HG03520 (cell line): ENCODE measurements around the gene TNFRSF14.
A peak's percentile ranks its signal among the peaks of the same experiment; 100 is the strongest.
"Not testable (repeated sequence)": the region's sequence is repeated elsewhere in the genome, so short reads cannot be mapped to it uniquely, and the experiment has no call there.

Experiments used
- ATAC-seq: cut with Tn5 transposase; IDR thresholded peaks from one replicate; pipeline ENCODE4 v1.9.1; 2021; ENCODE audit warnings: mild to moderate bottlenecking, moderate library complexity; ENCODE audit not compliant: unreplicated experiment

TNFRSF14 gene

GRCh38 chr1:2566101-2567045 is 10.2 kb downstream of the TNFRSF14 start:
- ATAC-seq, result no peak

GRCh38 chr1:2567083-2567679 is 11.0 kb downstream of the TNFRSF14 start:
- ATAC-seq, result no peak

GRCh38 chr1:2568187-2568816 is 12.1 kb downstream of the TNFRSF14 start:
- not testable (repeated sequence) for ATAC-seq

- no peak for ATAC-seq
Observed at GRCh38 chr1:2569060-2569459, 12.9 kb downstream of the TNFRSF14 start.

GRCh38 chr1:2569703-2570102 is 13.5 kb downstream of the TNFRSF14 start:
- not testable (repeated sequence) for ATAC-seq

- no peak for ATAC-seq
Observed at GRCh38 chr1:2570332-2570731, 14.2 kb downstream of the TNFRSF14 start.

- no peak for ATAC-seq
Observed at GRCh38 chr1:2571348-2571747, 15.2 kb downstream of the TNFRSF14 start.

GRCh38 chr1:2573250-2573920 is 17.2 kb downstream of the TNFRSF14 start:
- ATAC-seq, result no peak

- ATAC-seq, result no peak
Observed at GRCh38 chr1:2574350-2574749, 18.2 kb downstream of the TNFRSF14 start.

GRCh38 chr1:2575801-2576663 is 19.9 kb downstream of the TNFRSF14 start:
- no peak for ATAC-seq

GRCh38 chr1:2577565-2578075 is 21.4 kb downstream of the TNFRSF14 start:
- ATAC-seq, result peak; percentile 30

GRCh38 chr1:2578758-2579118 is 22.6 kb downstream of the TNFRSF14 start:
- ATAC-seq, result no peak

GRCh38 chr1:2580691-2581090 is 24.5 kb downstream of the TNFRSF14 start:
- ATAC-seq, result no peak

GRCh38 chr1:2582391-2582790 is 26.2 kb downstream of the TNFRSF14 start:
- no peak for ATAC-seq

- ATAC-seq, result no peak
Observed at GRCh38 chr1:2583331-2583791, 27.2 kb downstream of the TNFRSF14 start.

GRCh38 chr1:2583871-2584351 is 27.7 kb downstream of the TNFRSF14 start:
- ATAC-seq, result no peak

- ATAC-seq, result no peak
Observed at GRCh38 chr1:2584686-2585317, 28.6 kb downstream of the TNFRSF14 start.

- peak; percentile 28 for ATAC-seq
Observed at GRCh38 chr1:2585318-2586092, 29.3 kb downstream of the TNFRSF14 start.
